ENCODE data around the gene MTSS2. TPM values are rescaled to one million over a fixed set of nuclear protein-coding genes. Genes with fewer than 3 reads are reported as not detected.

MTSS2 gene, protein sequence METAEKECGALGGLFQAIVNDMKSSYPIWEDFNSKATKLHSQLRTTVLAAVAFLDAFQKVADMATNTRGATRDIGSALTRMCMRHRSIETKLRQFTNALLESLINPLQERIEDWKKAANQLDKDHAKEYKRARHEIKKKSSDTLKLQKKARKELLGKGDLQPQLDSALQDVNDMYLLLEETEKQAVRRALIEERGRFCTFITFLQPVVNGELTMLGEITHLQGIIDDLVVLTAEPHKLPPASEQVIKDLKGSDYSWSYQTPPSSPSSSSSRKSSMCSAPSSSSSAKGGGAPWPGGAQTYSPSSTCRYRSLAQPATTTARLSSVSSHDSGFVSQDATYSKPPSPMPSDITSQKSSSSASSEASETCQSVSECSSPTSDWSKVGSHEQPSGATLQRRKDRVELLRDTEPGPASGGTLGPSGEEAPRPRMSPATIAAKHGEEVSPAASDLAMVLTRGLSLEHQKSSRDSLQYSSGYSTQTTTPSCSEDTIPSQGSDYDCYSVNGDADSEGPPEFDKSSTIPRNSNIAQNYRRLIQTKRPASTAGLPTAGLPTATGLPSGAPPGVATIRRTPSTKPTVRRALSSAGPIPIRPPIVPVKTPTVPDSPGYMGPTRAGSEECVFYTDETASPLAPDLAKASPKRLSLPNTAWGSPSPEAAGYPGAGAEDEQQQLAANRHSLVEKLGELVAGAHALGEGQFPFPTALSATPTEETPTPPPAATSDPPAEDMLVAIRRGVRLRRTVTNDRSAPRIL
- total RNA-seq, result 54.2 and 56.5 TPM in 2 replicates

DNA sequence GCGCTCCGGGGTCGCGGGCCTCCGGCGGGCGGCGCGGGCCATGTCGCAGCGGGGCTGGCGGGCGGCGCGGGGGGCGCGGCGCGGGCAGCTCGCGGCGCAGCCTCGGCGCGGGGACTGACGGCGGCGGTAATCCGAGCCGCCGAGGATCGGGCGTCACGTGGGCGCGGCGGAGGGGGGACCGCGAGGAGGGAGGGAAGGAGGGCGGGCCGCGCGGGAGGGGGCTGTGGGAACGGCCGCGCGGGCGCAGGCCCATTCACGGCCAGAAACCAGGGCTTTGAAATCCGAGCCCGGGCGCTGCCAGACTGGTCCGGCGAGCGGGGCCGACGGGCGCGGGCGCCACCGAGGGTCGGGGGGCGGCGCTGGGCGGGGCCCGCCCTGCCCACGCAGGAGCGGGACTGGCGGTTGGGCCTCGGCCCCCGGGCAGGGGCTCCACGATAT lies at the start of gene MTSS2:
MTSS2 (minus strand) TSS at position 116 of the 438 bp plus-strand sequence. CDS start 262 bp downstream, outside the sequence.
- peak; percentile 100 for DNase-seq (ENCODE audit: insufficient read length, low spot score, missing footprints)
- Histone ChIP-seq H3K36me3 (ENCODE audit: insufficient read depth, low read length) (peaks cover 16% of the 10 kb centered on the region), H3K4me1 (ENCODE audit: insufficient read depth, low read length) (peaks cover 58% of the 10 kb centered on the region), H3K9me3 (ENCODE audit: low read depth, low read length) (no peaks in the 10 kb centered on the region), H3K4me2 (ENCODE audit: insufficient read depth, low read length) (peak within 1 kb of the TSS; percentile 87), H3K79me2 (ENCODE audit: insufficient read depth, low read length) (peaks cover 47% of the 10 kb centered on the region), H3K27ac (ENCODE audit: low read depth, low read length) (peak within 1 kb of the TSS; percentile 71), H3K27me3 (ENCODE audit: insufficient read depth, low read length) (no peaks in the 10 kb centered on the region), H3K4me3 (ENCODE audit: insufficient read depth, low read length) (peak within 1 kb of the TSS; percentile 86), H4K20me1 (ENCODE audit: insufficient read depth, low read length) (peaks cover 36% of the 10 kb centered on the region), H2AFZ (ENCODE audit: low read length) (no peak within 1 kb of the TSS)
- TF ChIP-seq, protein P1, sequence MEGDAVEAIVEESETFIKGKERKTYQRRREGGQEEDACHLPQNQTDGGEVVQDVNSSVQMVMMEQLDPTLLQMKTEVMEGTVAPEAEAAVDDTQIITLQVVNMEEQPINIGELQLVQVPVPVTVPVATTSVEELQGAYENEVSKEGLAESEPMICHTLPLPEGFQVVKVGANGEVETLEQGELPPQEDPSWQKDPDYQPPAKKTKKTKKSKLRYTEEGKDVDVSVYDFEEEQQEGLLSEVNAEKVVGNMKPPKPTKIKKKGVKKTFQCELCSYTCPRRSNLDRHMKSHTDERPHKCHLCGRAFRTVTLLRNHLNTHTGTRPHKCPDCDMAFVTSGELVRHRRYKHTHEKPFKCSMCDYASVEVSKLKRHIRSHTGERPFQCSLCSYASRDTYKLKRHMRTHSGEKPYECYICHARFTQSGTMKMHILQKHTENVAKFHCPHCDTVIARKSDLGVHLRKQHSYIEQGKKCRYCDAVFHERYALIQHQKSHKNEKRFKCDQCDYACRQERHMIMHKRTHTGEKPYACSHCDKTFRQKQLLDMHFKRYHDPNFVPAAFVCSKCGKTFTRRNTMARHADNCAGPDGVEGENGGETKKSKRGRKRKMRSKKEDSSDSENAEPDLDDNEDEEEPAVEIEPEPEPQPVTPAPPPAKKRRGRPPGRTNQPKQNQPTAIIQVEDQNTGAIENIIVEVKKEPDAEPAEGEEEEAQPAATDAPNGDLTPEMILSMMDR (IDR thresholded peaks at IDR 0.05; ENCODE audit: extremely low read depth, low read depth, low read length), result no peak

DNA sequence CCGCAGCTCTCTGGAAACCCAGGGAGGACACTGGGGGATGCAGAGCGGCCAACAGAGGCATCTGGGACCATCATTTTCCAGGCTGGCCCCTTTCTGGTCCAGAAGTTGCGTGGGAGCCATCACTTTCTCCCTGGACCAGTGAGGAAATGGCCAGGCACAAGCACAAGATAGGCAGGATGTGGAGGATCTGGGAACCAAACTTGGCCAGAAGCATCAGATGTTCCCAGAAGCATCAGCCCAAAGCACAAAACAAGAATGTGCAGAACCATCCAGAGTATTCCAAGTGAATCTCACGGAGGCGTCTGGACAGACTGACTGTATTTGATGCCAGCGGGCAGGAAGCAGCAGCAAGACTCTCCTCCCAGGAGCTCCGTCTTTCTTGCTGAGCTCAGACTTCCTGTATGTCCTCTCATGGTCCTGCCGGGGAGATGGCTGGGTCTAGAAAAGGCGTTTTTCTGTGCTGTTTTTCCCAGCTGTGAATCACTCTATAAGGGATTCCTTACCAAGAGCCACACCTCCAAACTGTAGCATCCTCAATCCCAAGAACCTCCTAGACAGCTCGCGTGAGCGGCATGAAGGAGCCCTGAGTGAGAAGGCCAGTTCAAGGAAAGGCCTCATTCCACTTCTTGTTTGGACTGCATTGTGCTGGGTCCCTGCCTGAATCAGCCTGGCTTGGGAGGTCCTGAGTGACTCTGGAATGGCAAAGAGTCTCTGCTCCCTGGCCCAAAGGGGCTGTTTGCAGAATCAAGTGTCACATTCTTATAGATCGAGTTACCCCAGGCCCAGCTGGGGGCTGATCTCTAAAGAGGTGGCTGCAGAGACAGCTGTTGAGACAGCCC lies 49.5 kb upstream of the MTSS2 start:
- peak overlapping the region; percentile 52 for H2AFZ ChIP-seq (ENCODE audit: low read length)
- H3K4me3 ChIP-seq (ENCODE audit: insufficient read depth, low read length), result no peak overlapping the region
- H3K27me3 ChIP-seq (ENCODE audit: insufficient read depth, low read length), result no peaks in the 10 kb centered on the region
- H3K27ac ChIP-seq (ENCODE audit: low read depth, low read length), result peak overlapping the region; percentile 86
- H3K9me3 ChIP-seq (ENCODE audit: low read depth, low read length), result no peaks in the 10 kb centered on the region
- DNase-seq (ENCODE audit: insufficient read length, low spot score, missing footprints), result peak; percentile 96
- H3K4me1 ChIP-seq (ENCODE audit: insufficient read depth, low read length), result peaks cover 33% of the 10 kb centered on the region
- peaks cover 10% of the 10 kb centered on the region for H3K79me2 ChIP-seq (ENCODE audit: insufficient read depth, low read length)
- H4K20me1 ChIP-seq (ENCODE audit: insufficient read depth, low read length), result no peaks in the 10 kb centered on the region
- TF ChIP-seq, protein P1 (IDR thresholded peaks at IDR 0.05; ENCODE audit: extremely low read depth, low read depth, low read length), result no peak
- peak overlapping the region; percentile 10 for H3K4me2 ChIP-seq (ENCODE audit: insufficient read depth, low read length)
- peaks cover 15% of the 10 kb centered on the region for H3K36me3 ChIP-seq (ENCODE audit: insufficient read depth, low read length)

DNA sequence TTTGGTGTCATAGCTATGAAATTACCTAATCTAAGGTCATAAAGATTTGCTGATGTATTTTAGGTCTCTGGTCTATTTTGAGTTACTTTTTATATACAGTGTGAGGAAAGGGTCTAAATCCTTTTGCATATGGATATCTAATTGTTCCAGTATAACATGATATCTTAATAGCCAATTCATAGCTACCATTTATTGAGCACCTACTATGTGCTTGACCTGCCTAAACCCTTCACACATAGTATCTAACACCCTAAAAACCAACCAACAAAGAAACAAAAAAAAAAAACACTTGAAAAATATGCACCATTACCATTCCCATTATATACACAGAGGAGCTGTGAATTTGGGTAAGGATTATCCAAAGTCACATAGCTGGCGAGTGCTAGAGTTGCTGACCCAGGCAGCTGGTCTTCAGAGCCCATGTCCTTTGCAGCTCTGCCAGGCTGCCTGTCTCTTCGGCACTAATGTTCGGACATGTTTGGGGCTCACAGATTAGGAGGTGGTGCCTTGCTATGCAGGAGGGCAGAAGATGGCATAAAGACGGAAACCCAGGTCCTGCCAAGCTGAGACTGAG lies 48.8 kb upstream of the MTSS2 start:
- H3K4me1 ChIP-seq (ENCODE audit: insufficient read depth, low read length), result peaks cover 31% of the 10 kb centered on the region
- H3K4me2 ChIP-seq (ENCODE audit: insufficient read depth, low read length), result peak overlapping the region; percentile 10
- peak overlapping the region; percentile 86 for H3K27ac ChIP-seq (ENCODE audit: low read depth, low read length)
- peaks cover 14% of the 10 kb centered on the region for H3K36me3 ChIP-seq (ENCODE audit: insufficient read depth, low read length)
- no peak overlapping the region for H3K4me3 ChIP-seq (ENCODE audit: insufficient read depth, low read length)
- peaks cover 10% of the 10 kb centered on the region for H3K79me2 ChIP-seq (ENCODE audit: insufficient read depth, low read length)
- no peaks in the 10 kb centered on the region for H3K9me3 ChIP-seq (ENCODE audit: low read depth, low read length)
- TF ChIP-seq, protein P1 (IDR thresholded peaks at IDR 0.05; ENCODE audit: extremely low read depth, low read depth, low read length), result no peak
- DNase-seq (ENCODE audit: insufficient read length, low spot score, missing footprints), result peak; percentile 56
- no peaks in the 10 kb centered on the region for H3K27me3 ChIP-seq (ENCODE audit: insufficient read depth, low read length)
- no peaks in the 10 kb centered on the region for H4K20me1 ChIP-seq (ENCODE audit: insufficient read depth, low read length)
- H2AFZ ChIP-seq (ENCODE audit: low read length), result no peak overlapping the region

Data from osteoblast (primary cell).